GM21515 (cell line): Measurements from ENCODE around the gene GUCA2A.

Experiments used
- ATAC-seq: cut with Tn5 transposase; IDR thresholded peaks from one replicate; pipeline ENCODE4 v1.9.1; 2021; ENCODE audit not compliant: unreplicated experiment

GUCA2A gene

GRCh38 chr1:42177541-42177981, 13.0 kb upstream of the GUCA2A start:
- no peak for ATAC-seq

GRCh38 chr1:42176902-42177519, 12.5 kb upstream of the GUCA2A start:
- ATAC-seq, result no peak

- ATAC-seq, result no peak
Observed at GRCh38 chr1:42175314-42176054, 10.9 kb upstream of the GUCA2A start.

DNA sequence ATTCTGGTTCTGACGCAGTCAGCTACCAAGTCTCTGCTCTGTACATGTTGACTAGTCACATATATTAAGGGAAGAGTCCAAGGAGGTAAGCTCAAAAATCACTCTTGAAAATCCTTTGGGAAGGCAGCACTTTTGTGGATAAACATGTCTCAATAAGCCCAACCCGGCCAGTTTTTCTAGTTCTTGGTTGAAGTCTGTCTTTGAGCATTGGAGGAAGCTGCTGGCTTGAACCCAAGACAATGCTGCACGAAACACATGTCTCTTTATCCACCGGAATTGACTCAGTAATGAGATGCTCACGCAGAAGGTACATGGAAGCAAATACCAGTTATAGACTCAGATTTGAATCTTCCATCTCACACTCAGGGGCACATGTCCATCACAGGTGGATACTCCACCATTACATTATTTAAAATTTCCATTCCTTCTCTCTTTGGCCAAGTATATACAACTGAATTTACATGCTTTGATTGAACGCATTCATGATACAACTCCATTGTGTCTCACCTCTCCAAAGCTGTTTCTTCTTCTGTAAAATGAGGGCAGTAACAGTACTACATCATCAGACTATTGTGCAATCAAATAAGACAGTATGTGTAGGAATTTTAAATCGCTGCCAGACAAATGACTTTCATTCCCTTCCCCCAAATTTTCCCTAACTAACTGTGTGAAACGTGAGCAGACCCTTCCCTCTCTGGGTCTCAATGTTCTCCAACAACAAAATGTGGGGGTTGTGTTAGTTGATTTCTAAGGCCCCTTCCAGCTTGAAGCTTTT, 9.6 kb upstream of the GUCA2A start:
- no peak for ATAC-seq

GRCh38 chr1:42173155-42173933, 8.8 kb upstream of the GUCA2A start:
- ATAC-seq, result no peak

GRCh38 chr1:42172381-42173133, 8.0 kb upstream of the GUCA2A start:
- ATAC-seq, result no peak

GRCh38 chr1:42171679-42172266, 7.2 kb upstream of the GUCA2A start:
- ATAC-seq, result no peak

- ATAC-seq, result no peak
Observed at GRCh38 chr1:42170779-42171621, 6.5 kb upstream of the GUCA2A start.

GRCh38 chr1:42168763-42169162, 4.2 kb upstream of the GUCA2A start:
- ATAC-seq, result no peak

- ATAC-seq, result no peak
Observed at GRCh38 chr1:42168391-42168670, 3.8 kb upstream of the GUCA2A start.

- no peak for ATAC-seq
Observed at GRCh38 chr1:42167611-42168390, 3.3 kb upstream of the GUCA2A start.

DNA sequence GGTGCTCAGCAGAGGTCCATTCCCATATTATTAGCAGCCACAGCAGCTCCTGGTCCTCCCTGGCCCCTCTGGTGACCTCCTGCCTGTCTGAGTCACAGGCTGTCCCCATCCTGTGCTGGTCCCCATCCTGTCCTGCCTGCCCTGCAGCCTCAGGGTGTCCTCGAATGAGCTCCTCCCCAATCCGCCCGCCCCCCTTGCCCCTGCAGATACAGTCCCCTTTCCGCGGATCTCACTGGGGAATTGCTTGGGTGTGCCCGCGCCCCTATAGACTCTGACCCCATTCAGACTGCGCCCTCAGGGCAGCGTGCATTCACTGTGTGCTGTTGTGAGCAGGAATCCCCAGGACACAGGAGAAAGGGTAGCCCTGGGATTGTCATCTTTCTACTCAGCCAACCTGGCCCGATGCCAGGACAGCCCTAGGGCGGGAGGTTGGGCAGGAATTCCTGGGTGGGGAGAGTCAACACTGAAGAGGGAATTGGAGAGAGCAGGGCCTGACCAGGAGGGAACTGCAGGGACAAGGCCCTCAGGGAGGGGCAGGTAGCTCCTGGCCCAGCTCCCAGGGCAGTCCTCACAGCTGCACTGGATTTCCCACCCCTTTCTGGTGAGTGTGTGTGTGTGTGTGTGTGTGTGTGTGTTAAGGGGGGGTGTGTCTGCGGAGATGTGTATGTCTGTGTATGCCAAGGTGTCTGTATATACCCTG, 1.1 kb upstream of the GUCA2A start:
- no peak for ATAC-seq

- no peak for ATAC-seq
Observed at GRCh38 chr1:42163536-42164503, 725 bp downstream of the GUCA2A start.

DNA sequence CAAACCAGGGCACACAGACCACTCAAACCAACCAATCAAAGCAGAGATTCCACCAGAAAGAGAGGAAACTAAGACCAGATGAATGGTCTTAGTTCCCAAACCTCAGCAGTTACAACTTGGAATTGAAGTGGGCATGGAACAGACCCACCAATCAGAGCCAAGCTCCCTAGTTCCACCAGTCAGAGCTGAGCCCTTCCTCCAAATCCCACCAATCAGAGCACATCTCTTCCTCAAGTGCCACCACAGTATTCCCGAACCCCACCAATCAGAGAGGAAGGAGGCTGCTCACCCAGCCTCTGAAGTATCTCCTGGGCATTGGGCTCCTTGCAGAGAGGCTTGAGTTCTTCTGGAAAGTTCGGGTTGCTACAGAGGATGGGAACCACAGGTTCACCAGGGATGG, 1.4 kb downstream of the GUCA2A start:
- no peak for ATAC-seq

DNA sequence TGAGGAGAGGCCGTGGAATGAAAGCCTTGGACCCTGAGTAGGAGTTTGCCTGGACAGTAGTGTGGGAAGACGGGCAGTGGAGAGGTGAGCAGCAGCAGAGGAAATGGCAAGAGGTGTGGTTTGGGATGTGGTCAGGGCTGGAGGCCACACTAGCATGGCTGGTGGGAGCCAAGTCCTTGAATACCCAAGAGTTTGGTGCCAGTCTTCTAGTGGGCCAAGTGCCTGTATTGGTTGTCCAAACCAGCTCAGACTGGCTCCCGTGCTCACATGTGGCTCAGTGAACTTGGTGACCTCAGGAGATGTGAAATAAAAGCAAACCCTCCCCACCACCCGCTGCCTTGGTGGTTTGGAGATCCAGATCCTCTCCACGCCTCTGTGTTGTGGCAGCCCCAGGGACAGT, 2.4 kb downstream of the GUCA2A start:
- ATAC-seq, result no peak

GRCh38 chr1:42158189-42158588, 6.4 kb downstream of the GUCA2A start:
- no peak for ATAC-seq

DNA sequence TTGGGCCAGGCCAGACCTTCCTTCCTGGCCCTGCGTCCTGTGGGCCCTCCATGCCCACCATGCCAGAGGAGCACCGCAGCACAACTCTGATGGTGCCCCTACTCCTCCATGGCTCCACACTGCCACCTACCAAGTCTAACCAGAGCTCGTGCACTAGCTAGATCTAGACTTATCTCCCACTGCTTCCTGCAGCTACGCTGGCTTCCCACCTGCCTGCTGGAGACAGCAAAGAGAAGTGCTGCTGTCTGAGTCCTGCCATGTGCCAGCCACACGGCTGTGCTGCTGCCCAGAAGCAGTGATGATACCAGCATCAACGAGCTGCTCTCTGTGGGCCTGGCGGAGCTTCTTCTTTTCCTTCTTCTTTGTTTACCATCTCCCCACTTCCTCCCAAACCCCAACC, 6.9 kb downstream of the GUCA2A start:
- no peak for ATAC-seq
